ENCODE data around the gene CYRIA.

Gene CYRIA

DNA sequence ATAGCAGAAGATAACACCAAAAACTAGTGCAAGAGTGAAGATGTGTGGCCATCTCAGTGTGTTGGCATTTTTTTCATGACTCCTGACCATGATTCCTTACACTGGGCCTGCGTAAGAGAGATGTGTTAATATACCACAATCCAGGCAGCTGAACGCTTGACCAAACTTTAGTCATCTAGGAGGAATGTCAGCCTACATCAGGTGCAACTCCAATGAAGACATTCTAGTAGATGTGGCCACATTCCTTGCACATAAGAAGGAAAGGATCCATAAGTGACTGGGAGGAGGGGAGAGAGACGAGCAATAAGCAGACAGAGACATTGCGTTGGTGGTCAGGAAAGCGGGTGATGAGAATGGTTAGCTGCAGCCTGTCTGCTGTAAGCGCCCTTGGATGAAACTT, 42.6 kb downstream of the CYRIA start:
- H3K4me3 ChIP-seq (ENCODE audit: low read depth, low read length) = no peak overlapping the region
- DNase-seq (ENCODE audit: low read depth) = no peak

DNA sequence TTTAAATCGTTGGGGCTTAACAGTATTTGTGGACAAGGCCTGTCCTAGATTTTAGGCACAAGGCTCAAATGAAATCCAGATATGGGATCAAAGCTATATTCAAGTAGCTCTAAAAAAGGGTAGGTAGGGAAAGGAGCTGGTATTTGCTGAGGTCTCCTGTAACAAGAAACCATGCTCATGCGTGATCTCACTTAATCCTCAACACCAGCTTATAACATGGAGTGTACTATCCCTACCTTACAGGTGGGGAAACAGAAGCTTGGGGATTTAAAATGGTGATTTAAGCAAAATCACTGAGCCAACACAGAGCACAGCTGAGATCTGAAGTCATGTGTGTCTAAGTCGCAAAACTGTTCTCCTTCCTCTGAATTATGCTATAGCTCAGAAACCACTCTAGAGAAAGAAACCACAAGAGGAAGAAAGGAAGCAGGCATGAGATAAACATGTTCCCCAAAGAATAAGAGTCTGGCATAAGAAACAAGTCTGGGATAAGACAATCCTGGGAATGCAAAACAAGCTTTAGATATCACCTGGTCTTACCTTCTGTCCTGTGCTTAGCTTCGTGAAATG, 43.1 kb downstream of the CYRIA start:
- DNase-seq (ENCODE audit: low read depth) = no peak
- TF ChIP-seq, protein P1, sequence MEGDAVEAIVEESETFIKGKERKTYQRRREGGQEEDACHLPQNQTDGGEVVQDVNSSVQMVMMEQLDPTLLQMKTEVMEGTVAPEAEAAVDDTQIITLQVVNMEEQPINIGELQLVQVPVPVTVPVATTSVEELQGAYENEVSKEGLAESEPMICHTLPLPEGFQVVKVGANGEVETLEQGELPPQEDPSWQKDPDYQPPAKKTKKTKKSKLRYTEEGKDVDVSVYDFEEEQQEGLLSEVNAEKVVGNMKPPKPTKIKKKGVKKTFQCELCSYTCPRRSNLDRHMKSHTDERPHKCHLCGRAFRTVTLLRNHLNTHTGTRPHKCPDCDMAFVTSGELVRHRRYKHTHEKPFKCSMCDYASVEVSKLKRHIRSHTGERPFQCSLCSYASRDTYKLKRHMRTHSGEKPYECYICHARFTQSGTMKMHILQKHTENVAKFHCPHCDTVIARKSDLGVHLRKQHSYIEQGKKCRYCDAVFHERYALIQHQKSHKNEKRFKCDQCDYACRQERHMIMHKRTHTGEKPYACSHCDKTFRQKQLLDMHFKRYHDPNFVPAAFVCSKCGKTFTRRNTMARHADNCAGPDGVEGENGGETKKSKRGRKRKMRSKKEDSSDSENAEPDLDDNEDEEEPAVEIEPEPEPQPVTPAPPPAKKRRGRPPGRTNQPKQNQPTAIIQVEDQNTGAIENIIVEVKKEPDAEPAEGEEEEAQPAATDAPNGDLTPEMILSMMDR (IDR thresholded peaks at IDR 0.05; ENCODE audit: control insufficient read depth, extremely low read depth, insufficient read depth) = no peak
- H3K4me3 ChIP-seq (ENCODE audit: low read depth, low read length) = no peak overlapping the region

More for the DNA sequence above, 42.6 kb downstream of the CYRIA start:
- TF ChIP-seq, protein P1 (IDR thresholded peaks at IDR 0.05; ENCODE audit: control insufficient read depth, extremely low read depth, insufficient read depth) = no peak

DNA sequence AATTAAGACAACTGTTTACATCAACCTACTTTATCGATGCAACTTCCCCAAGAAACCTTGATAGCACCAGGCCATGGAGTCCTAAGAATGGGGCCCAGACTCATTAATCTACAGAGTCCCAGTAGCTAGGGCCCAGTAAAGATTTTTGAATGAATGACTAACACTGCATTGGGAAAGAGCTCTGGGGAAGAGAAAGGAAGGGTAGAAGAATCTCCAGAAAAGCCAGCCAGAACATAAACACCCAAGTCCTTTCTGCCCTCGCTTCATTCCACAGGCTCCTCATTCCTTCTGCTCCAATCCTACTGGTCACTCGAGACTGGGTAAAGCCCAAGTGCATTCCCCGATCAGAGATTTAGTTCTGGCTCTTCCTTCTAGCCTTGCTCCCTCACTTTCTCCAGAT, 44.3 kb downstream of the CYRIA start:
- TF ChIP-seq, protein P1 (IDR thresholded peaks at IDR 0.05; ENCODE audit: control insufficient read depth, extremely low read depth, insufficient read depth) = no peak
- no peak for DNase-seq (ENCODE audit: low read depth)
- no peak overlapping the region for H3K4me3 ChIP-seq (ENCODE audit: low read depth, low read length)

DNA sequence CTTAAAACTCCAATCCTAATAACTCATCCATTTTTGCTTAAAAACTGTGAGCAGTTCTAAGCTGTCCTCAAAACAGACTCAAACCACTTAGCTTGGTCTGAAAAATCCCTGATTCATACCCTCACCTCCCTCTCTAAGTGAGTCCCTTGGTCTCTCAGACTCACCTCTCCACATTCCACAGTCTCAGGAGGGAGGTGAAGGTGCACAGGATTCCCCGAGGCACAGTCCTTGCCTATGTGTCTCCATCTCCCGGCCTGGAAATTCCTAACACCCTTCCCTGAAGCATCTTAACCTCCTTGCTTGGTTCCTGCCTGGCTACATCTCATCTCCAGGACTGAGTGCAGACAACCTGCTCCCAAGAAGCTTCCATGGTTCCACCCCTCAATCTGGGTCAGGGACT, 45.0 kb downstream of the CYRIA start:
- TF ChIP-seq, protein P1 (IDR thresholded peaks at IDR 0.05; ENCODE audit: control insufficient read depth, extremely low read depth, insufficient read depth) = no peak
- no peak for DNase-seq (ENCODE audit: low read depth)
- no peak overlapping the region for H3K4me3 ChIP-seq (ENCODE audit: low read depth, low read length)

DNA sequence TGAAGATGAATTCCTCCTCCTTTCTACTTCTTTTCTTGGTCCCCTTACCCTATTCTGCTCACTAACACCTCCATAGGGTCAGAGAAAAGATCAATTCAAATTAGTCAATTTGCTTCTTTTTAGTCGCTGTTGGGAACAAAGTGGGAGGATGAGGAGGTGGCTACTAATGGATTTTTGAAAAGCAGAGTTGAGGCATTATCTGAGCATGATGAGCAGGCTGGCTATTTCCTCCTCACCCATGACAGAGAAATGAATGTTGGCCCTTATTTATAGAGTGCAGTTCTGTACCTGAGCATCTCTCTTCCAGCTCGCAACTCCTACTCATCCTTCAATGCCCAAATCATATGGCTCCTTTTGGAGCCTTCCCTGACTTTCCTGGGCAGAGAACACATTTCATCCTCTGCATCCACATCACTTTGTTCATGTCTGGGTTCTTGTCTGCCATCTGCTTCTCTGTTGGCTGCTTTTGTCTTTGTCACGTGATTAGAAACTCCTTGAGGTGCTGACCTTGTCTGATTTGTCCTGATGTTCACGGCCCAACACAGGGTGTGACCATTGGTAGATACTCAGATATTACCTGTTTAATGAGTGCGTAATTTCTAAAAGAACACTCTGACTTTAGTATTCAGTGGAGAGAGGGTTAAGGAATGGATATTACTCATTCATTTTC, 45.9 kb downstream of the CYRIA start:
- no peak for DNase-seq (ENCODE audit: low read depth)
- no peak overlapping the region for H3K4me3 ChIP-seq (ENCODE audit: low read depth, low read length)
- TF ChIP-seq, protein P1 (IDR thresholded peaks at IDR 0.05; ENCODE audit: control insufficient read depth, extremely low read depth, insufficient read depth) = no peak

DNA sequence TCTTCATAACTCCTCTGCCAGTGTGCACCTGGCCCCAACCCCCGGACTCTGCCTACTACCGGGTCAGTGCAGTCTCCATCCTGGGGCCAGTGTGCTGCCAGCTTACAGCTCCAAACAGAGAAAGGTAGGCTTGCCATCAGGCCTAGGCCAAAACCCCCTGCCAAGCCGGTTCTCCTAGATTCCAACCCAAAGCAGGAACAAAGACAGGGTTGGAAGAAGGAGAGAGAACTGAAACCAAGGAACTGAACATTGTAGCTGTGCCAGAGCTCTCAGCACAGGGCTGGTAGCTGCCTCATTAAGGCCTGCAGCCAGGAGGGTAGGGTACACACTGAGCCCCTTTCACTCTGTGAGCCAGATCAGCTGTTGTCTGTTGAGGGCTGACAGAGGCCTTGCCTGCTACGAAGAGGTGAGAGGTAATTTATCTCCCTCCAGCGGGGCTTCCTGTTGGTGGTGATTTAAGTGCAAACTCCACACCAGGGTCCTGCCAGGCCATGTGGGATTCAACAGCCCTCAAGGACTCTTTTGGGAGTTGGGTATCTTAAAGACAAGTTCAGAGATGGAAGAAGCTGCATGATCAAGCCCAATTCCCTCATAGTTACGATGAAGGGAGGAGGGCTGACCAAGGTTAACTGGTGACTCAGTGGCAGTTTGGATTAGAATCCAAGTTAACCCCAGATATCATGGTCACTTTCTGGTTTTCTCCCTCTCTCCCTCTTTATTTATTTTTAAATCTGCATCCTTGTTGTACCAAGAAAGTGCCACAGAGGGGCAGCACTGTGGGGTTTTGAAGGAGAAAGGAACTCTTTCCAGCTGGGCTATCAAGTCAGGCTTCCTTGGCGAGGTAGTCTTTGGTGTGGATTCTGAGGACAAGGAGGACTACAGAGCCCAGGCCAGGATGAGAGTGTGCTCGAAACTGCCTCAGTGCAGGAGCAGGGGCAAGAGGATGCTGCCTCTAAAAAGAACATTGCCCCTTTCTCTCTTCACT, 48.1 kb downstream of the CYRIA start:
- peak; percentile 63 for DNase-seq (ENCODE audit: low read depth)
- no peak overlapping the region for H3K4me3 ChIP-seq (ENCODE audit: low read depth, low read length)
- TF ChIP-seq, protein P1 (IDR thresholded peaks at IDR 0.05; ENCODE audit: control insufficient read depth, extremely low read depth, insufficient read depth) = peak; percentile 46

All from LNCaP clone FGC (cell line).